IPS-18c (cell line): ENCODE measurements around the gene PTHLH.

ENCODE experiments used
- H3K4me3 ChIP-seq: 2 replicates; pipeline ENCODE4 v1.7.0; 2013; ENCODE audit warnings: low read depth, mild to moderate bottlenecking, low read length, moderate library complexity; ENCODE audit not compliant: insufficient read depth
- H3K9me3 ChIP-seq: one replicate; pipeline ENCODE4 v1.6.1; 2013; ENCODE audit warnings: mild to moderate bottlenecking, low read length, moderate library complexity; ENCODE audit not compliant: control insufficient read depth, insufficient read depth

The PTHLH gene

GRCh38 chr12:27972721-27973120, at the start of gene PTHLH:
PTHLH (minus strand) TSS chr12:27972733; CDS start chr12:27969494, 3,239 bp downstream.
- peak within 1 kb of the TSS; percentile 38; the same call in 1 of the 2 replicates for H3K4me3 ChIP-seq

GRCh38 chr12:28021704-28022103, 49.2 kb upstream of the PTHLH start:
- no peaks in the 10 kb centered on the region for H3K9me3 ChIP-seq
- H3K4me3 ChIP-seq = no peak overlapping the region

More at GRCh38 chr12:27972721-27973120, at the start of gene PTHLH:
- peaks cover 2% of the 10 kb centered on the region for H3K9me3 ChIP-seq

GRCh38 chr12:28017873-28018255, 45.3 kb upstream of the PTHLH start:
- Histone ChIP-seq H3K9me3 (no peaks in the 10 kb centered on the region), H3K4me3 (no peak overlapping the region)

- H3K9me3 ChIP-seq = no peaks in the 10 kb centered on the region
- no peak overlapping the region for H3K4me3 ChIP-seq
Observed at GRCh38 chr12:28017126-28017872, 44.8 kb upstream of the PTHLH start.

- Histone ChIP-seq H3K4me3 (no peak overlapping the region), H3K9me3 (no peaks in the 10 kb centered on the region)
Observed at GRCh38 chr12:28015165-28015564, 42.6 kb upstream of the PTHLH start.

GRCh38 chr12:28014196-28014595, 41.7 kb upstream of the PTHLH start:
- Histone ChIP-seq H3K9me3 (no peaks in the 10 kb centered on the region), H3K4me3 (no peak overlapping the region)

GRCh38 chr12:28012333-28012918, 39.9 kb upstream of the PTHLH start:
- H3K9me3 ChIP-seq = no peaks in the 10 kb centered on the region
- no peak overlapping the region for H3K4me3 ChIP-seq

- H3K9me3 ChIP-seq = no peaks in the 10 kb centered on the region
Observed at GRCh38 chr12:28010036-28010435, 37.5 kb upstream of the PTHLH start.

GRCh38 chr12:27999970-28000369, 27.4 kb upstream of the PTHLH start:
- Histone ChIP-seq H3K9me3 (no peaks in the 10 kb centered on the region), H3K4me3 (no peak overlapping the region)

More at GRCh38 chr12:28010036-28010435, 37.5 kb upstream of the PTHLH start:
- no peak overlapping the region for H3K4me3 ChIP-seq

- H3K4me3 ChIP-seq = no peak overlapping the region
Observed at GRCh38 chr12:27999521-27999920, 27.0 kb upstream of the PTHLH start.

GRCh38 chr12:27998658-27999057, 26.1 kb upstream of the PTHLH start:
- H3K4me3 ChIP-seq = no peak overlapping the region
- no peaks in the 10 kb centered on the region for H3K9me3 ChIP-seq

More at GRCh38 chr12:27999521-27999920, 27.0 kb upstream of the PTHLH start:
- H3K9me3 ChIP-seq = no peaks in the 10 kb centered on the region

- H3K4me3 ChIP-seq = no peak overlapping the region
- no peaks in the 10 kb centered on the region for H3K9me3 ChIP-seq
Observed at GRCh38 chr12:27998170-27998569, 25.6 kb upstream of the PTHLH start.

- Histone ChIP-seq H3K9me3 (no peaks in the 10 kb centered on the region), H3K4me3 (no peak overlapping the region)
Observed at GRCh38 chr12:27996761-27997160, 24.2 kb upstream of the PTHLH start.

GRCh38 chr12:27995406-27995805, 22.9 kb upstream of the PTHLH start:
- no peak overlapping the region for H3K4me3 ChIP-seq
- no peaks in the 10 kb centered on the region for H3K9me3 ChIP-seq

GRCh38 chr12:27988594-27989233, 16.2 kb upstream of the PTHLH start:
- H3K4me3 ChIP-seq = no peak overlapping the region
- H3K9me3 ChIP-seq = no peaks in the 10 kb centered on the region

- no peak overlapping the region for H3K4me3 ChIP-seq
- H3K9me3 ChIP-seq = no peaks in the 10 kb centered on the region
Observed at GRCh38 chr12:27987331-27987730, 14.8 kb upstream of the PTHLH start.

- Histone ChIP-seq H3K4me3 (no peak overlapping the region), H3K9me3 (no peaks in the 10 kb centered on the region)
Observed at GRCh38 chr12:27984275-27984674, 11.7 kb upstream of the PTHLH start.

GRCh38 chr12:27982951-27983350, 10.4 kb upstream of the PTHLH start:
- Histone ChIP-seq H3K9me3 (no peaks in the 10 kb centered on the region), H3K4me3 (no peak overlapping the region)
